Smooth muscle cell (in vitro differentiated cells): ENCODE measurements around the gene CDCP1. TPM values are rescaled to one million over a fixed set of nuclear protein-coding genes. Genes with fewer than 3 reads are reported as not detected.

Experiments used
- DNase-seq: peaks from one replicate; lab custom pipeline; 2025; ENCODE audit not compliant: unreplicated experiment; lab: John Stamatoyannopoulos, UW
- H2AFZ ChIP-seq: fragments of 200-600 bp; sonication (generic); 2 replicates; pipeline ENCODE4 v1.6.0; 2016; ENCODE audit warnings: antibody characterized with exemption, low read depth, mild to moderate bottlenecking
- H3F3A ChIP-seq: fragments of 200-600 bp; sonication (generic); 2 replicates; pipeline ENCODE4 v1.6.0; 2017; ENCODE audit warnings: antibody characterized with exemption, low read depth
- H3K27ac ChIP-seq: fragments of 200-600 bp; sonication (generic); 2 replicates; pipeline ENCODE4 v1.5.1; 2016; ENCODE audit warnings: low read depth, mild to moderate bottlenecking
- H3K27me3 ChIP-seq: fragments of 200-600 bp; sonication (generic); 2 replicates; pipeline ENCODE4 v1.6.1; 2016; ENCODE audit warnings: low read depth, mild to moderate bottlenecking
- H3K36me3 ChIP-seq: fragments of 200-600 bp; sonication (generic); 2 replicates; pipeline ENCODE4 v1.5.1; 2016; ENCODE audit warnings: low read depth
- H3K4me1 ChIP-seq: fragments of 200-600 bp; sonication (generic); 2 replicates; pipeline ENCODE4 v1.5.1; 2016; ENCODE audit warnings: low read depth
- H3K4me2 ChIP-seq: fragments of 200-600 bp; sonication (generic); 2 replicates; pipeline ENCODE4 v1.6.0; 2016; ENCODE audit warnings: mild to moderate bottlenecking
- H3K4me3 ChIP-seq: fragments of 200-600 bp; sonication (generic); 2 replicates; pipeline ENCODE4 v1.5.1; 2016; ENCODE audit warnings: mild to moderate bottlenecking
- H3K79me2 ChIP-seq: fragments of 200-600 bp; sonication (generic); 2 replicates; pipeline ENCODE4 v1.6.0; 2016; ENCODE audit warnings: low read depth, mild to moderate bottlenecking
- H3K9ac ChIP-seq: fragments of 200-600 bp; sonication (generic); 2 replicates; pipeline ENCODE4 v1.6.0; 2016; ENCODE audit warnings: low read depth
- H3K9me3 ChIP-seq: fragments of 200-600 bp; sonication (generic); replicated peaks from 2 replicates; pipeline ENCODE4 v1.5.1; 2016; ENCODE audit warnings: low read depth
- H4K20me1 ChIP-seq: fragments of 200-600 bp; sonication (generic); 2 replicates; pipeline ENCODE4 v1.6.0; 2016; ENCODE audit warnings: low read depth
- CTCF ChIP-seq: fragments of 200-600 bp; sonication (generic); IDR thresholded peaks from 2 replicates; pipeline ENCODE4 v1.5.1; 2017; ENCODE audit warnings: borderline replicate concordance, mild to moderate bottlenecking, antibody characterized with exemption; ENCODE audit not compliant: insufficient read depth, poor library complexity, severe bottlenecking
- WGBS: methylation state at CpG from one replicate; pipeline ENCODE4 v1.1.7; 2016; ENCODE audit warnings: low lambda C conversion rate; 5-methylcytosine and 5-hydroxymethylcytosine counted together
- polyA plus RNA-seq: library from polyadenylated mRNA; unstranded; fragments of >200 nt; fragmentation: Nextera tagmentation; extraction: Ambion mirVana; gene quantifications from 2 replicates; pipeline ENCODE4 v1.2.1, GENCODE V29; 2016
- total RNA-seq: library from RNA; depleted of rRNA; stranded (reverse); fragments of >200 nt; gene quantifications from 2 replicates; pipeline ENCODE4 v1.2.3, GENCODE V29; 2014

CDCP1 gene
- total and polyA plus RNA-seq, 2 experiments from 2014 or later: 2.5 to 7.9 TPM

GRCh38 chr3:45056608-45057301 lies 89.4 kb downstream of the CDCP1 start:
- H3K27ac ChIP-seq: peak overlapping the region; percentile 90
- H3K79me2 ChIP-seq: no peaks in the 10 kb centered on the region
- peak overlapping the region; percentile 2 for H3K4me2 ChIP-seq
- no peaks in the 10 kb centered on the region for H3K9me3 ChIP-seq
- TF ChIP-seq CTCF: no peak
- 62% methylated on average over 5 of the region's 5 CpGs for WGBS
- peaks cover 32% of the 10 kb centered on the region for H3F3A ChIP-seq
- no peaks in the 10 kb centered on the region for H3K27me3 ChIP-seq
- peaks cover 32% of the 10 kb centered on the region for H3K4me1 ChIP-seq
- H4K20me1 ChIP-seq: no peaks in the 10 kb centered on the region
- no peak overlapping the region for H3K4me3 ChIP-seq
- H3K36me3 ChIP-seq: no peaks in the 10 kb centered on the region
- H2AFZ ChIP-seq: no peak overlapping the region
- DNase-seq: no peak
- H3K9ac ChIP-seq: no peak overlapping the region

DNA sequence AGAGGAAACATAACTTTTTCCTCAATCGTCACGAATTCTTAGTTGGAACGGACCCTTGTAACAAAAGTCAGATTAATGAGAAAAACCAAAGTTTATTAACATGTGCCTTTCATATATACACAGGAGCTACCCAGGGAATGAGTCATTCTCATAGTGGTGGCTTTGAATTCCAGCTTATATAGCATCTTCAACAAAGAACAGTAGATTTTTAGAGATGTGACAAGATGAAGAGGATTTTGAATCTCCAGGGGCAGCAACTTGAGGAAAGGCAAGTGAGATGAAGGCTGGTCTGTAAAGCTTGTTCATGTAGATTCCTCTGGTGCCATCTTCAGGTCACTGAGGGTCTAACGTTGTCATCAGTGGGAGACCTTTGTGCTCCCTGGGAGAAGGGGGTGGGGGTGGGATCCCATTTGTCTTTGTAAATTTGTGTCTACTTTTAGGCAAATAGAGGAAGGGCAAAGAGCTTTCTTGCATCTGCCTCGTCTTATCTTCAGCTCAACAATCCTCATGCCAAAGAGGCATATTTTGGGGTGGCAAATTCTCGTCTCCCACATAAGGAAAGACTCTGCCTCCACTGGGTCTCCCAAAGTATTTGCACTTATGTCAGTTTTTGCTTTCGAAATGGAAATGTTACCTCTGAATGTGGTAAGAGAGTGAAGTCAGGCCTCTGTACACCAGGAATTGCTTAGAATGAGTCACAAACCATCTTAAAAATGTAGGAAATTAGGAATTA lies 90.6 kb downstream of the CDCP1 start:
- H2AFZ ChIP-seq: no peak overlapping the region
- DNase-seq: no peak
- no peaks in the 10 kb centered on the region for H3K79me2 ChIP-seq
- H3K4me1 ChIP-seq: peaks cover 28% of the 10 kb centered on the region
- H3K4me2 ChIP-seq: peak overlapping the region; percentile 70
- peak; percentile 29 for TF ChIP-seq CTCF
- H4K20me1 ChIP-seq: no peaks in the 10 kb centered on the region
- no peaks in the 10 kb centered on the region for H3K27me3 ChIP-seq
- H3K9ac ChIP-seq: peak overlapping the region; percentile 71
- H3K36me3 ChIP-seq: no peaks in the 10 kb centered on the region
- peaks cover 32% of the 10 kb centered on the region for H3F3A ChIP-seq
- H3K27ac ChIP-seq: peak overlapping the region; percentile 90
- no peak overlapping the region for H3K4me3 ChIP-seq
- 48% methylated on average over 7 of the region's 7 CpGs for WGBS
- H3K9me3 ChIP-seq: no peaks in the 10 kb centered on the region

- Histone ChIP-seq H3K27me3 (no peaks in the 10 kb centered on the region), H4K20me1 (no peaks in the 10 kb centered on the region), H3K9me3 (no peaks in the 10 kb centered on the region), H3K4me3 (no peak overlapping the region), H3F3A (peaks cover 32% of the 10 kb centered on the region), H2AFZ (no peak overlapping the region), H3K36me3 (no peaks in the 10 kb centered on the region), H3K4me2 (peak overlapping the region; percentile 70), H3K4me1 (peaks cover 22% of the 10 kb centered on the region), H3K79me2 (no peaks in the 10 kb centered on the region), H3K9ac (peak overlapping the region; percentile 71), H3K27ac (peak overlapping the region; percentile 90)
- DNase-seq: no peak
- WGBS: 27% methylated on average over 2 of the region's 2 CpGs
- no peak for TF ChIP-seq CTCF
These were observed 91.2 kb downstream of the CDCP1 start for GRCh38 chr3:45055032-45055410.
